Neural progenitor cell (in vitro differentiated cells): ENCODE data around the gene PRKCH. TPM values are rescaled to one million over a fixed set of nuclear protein-coding genes. Genes with fewer than 3 reads are reported as not detected.

Experiments
- DNase-seq: peaks from one replicate; pipeline ENCODE4 v3.0.0-alpha.2; 2016; ENCODE audit warnings: low spot score
- H2AFZ ChIP-seq: fragments of 200-600 bp; sonication (generic); replicated peaks from 2 replicates; pipeline ENCODE4 v1.6.1; 2016; ENCODE audit warnings: antibody characterized with exemption
- H3F3A ChIP-seq: fragments of 200-600 bp; sonication (generic); 2 replicates; pipeline ENCODE4 v1.6.1; 2016; ENCODE audit warnings: antibody characterized with exemption, low read depth
- H3K27ac ChIP-seq: fragments of 200-600 bp; sonication (generic); 2 replicates; pipeline ENCODE4 v1.5.1; 2016; ENCODE audit warnings: mild to moderate bottlenecking
- H3K27me3 ChIP-seq: fragments of 200-600 bp; sonication (generic); 2 replicates; pipeline ENCODE4 v1.6.1; 2016; ENCODE audit warnings: mild to moderate bottlenecking, moderate library complexity
- H3K36me3 ChIP-seq: fragments of 200-600 bp; sonication (generic); 2 replicates; pipeline ENCODE4 v1.5.1; 2016
- H3K4me1 ChIP-seq: fragments of 200-600 bp; sonication (generic); 2 replicates; pipeline ENCODE4 v1.6.1; 2016; ENCODE audit warnings: mixed run types
- H3K4me2 ChIP-seq: fragments of 200-600 bp; sonication (generic); 2 replicates; pipeline ENCODE4 v1.6.1; 2016
- H3K4me3 ChIP-seq: fragments of 200-600 bp; sonication (generic); 2 replicates; pipeline ENCODE4 v1.5.1; 2016
- H3K79me2 ChIP-seq: fragments of 200-600 bp; sonication (generic); 2 replicates; pipeline ENCODE4 v1.6.1; 2016; ENCODE audit warnings: low read depth
- H3K9ac ChIP-seq: fragments of 200-600 bp; sonication (generic); 2 replicates; pipeline ENCODE4 v1.6.1; 2016
- H3K9me3 ChIP-seq: fragments of 200-600 bp; sonication (generic); 2 replicates; pipeline ENCODE4 v1.5.1; 2016; ENCODE audit warnings: low read depth
- H4K20me1 ChIP-seq: fragments of 200-600 bp; sonication (generic); 2 replicates; pipeline ENCODE4 v1.6.1; 2016; ENCODE audit warnings: low read depth
- H3K27ac Mint-ChIP-seq: 3 replicates; pipeline ENCODE4 v1.8.0; 2021; ENCODE audit warnings: mixed read lengths
- H3K27me3 Mint-ChIP-seq: 2 replicates; pipeline ENCODE4 v1.8.0; 2022; ENCODE audit warnings: low read depth, mild to moderate bottlenecking, inconsistent platforms, moderate library complexity, mixed read lengths; ENCODE audit not compliant: insufficient read depth
- H3K36me3 Mint-ChIP-seq: 3 replicates; pipeline ENCODE4 v1.8.0; 2021; ENCODE audit warnings: mixed read lengths
- H3K4me1 Mint-ChIP-seq: 3 replicates; pipeline ENCODE4 v1.8.0; 2021; ENCODE audit warnings: mixed read lengths
- H3K4me3 Mint-ChIP-seq: 3 replicates; pipeline ENCODE4 v1.8.0; 2021; ENCODE audit warnings: mild to moderate bottlenecking, moderate library complexity, mixed read lengths
- H3K9me3 Mint-ChIP-seq: 3 replicates; pipeline ENCODE4 v1.8.0; 2020; ENCODE audit warnings: mixed read lengths
- EZH2 ChIP-seq: fragments of 200-600 bp; sonication (generic); IDR thresholded peaks from 2 replicates; pipeline ENCODE4 v1.6.1; 2017; ENCODE audit warnings: antibody characterized with exemption, mild to moderate bottlenecking, moderate library complexity
- EZH2phosphoT487 ChIP-seq: fragments of 200-600 bp; sonication (generic); IDR thresholded peaks from 2 replicates; pipeline ENCODE4 v1.6.1; 2017; ENCODE audit warnings: antibody characterized with exemption
- total RNA-seq: library from RNA; depleted of rRNA; stranded (reverse); fragments of >200 nt; gene quantifications from 2 replicates; pipeline ENCODE4 v1.2.3, GENCODE V29; 2015; ENCODE audit warnings: low replicate concordance
- TF ChIP-seq, protein P1 (sequence below): fragments of 200-600 bp; sonication (generic); IDR thresholded peaks from 2 replicates; pipeline ENCODE4 v1.5.1; 2017; ENCODE audit warnings: antibody characterized with exemption, mild to moderate bottlenecking

The PRKCH gene
- total RNA-seq, 1 donor from 2014 or later, result 1.3 TPM

DNA sequence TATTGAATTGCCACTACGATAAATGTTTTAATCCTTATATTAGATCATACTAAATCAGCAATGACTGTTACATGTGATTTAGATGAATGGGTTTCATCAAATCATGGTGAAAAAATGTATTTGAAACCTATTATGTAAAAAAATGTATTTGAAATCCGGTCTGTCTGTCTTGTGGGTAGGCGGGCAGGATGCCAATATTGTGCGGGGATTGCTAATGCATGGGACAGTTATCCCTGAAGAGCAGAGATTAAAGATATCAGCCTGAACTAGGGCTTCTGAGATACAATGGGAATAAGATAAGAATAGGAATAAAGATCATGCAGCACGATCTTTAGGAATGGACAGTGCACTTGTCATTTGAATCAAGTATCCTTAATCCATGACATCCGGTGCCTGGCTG lies 134.0 kb downstream of the PRKCH start:
- H3K36me3 ChIP-seq, result no peaks in the 10 kb centered on the region
- Mint-ChIP-seq H3K36me3 (no peaks in the 10 kb centered on the region), H3K4me1 (peaks cover 6% of the 10 kb centered on the region), H3K27me3 (peaks cover 3% of the 10 kb centered on the region), H3K27ac (no peak overlapping the region), H3K9me3 (no peaks in the 10 kb centered on the region), H3K4me3 (no peak overlapping the region)
- H3K4me3 ChIP-seq, result no peak overlapping the region
- H3K27ac ChIP-seq, result no peak overlapping the region
- no peak overlapping the region for H3K4me2 ChIP-seq
- no peaks in the 10 kb centered on the region for H3K9me3 ChIP-seq
- TF ChIP-seq EZH2phosphoT487 (no peak), EZH2 (no peak)
- TF ChIP-seq, protein P1, sequence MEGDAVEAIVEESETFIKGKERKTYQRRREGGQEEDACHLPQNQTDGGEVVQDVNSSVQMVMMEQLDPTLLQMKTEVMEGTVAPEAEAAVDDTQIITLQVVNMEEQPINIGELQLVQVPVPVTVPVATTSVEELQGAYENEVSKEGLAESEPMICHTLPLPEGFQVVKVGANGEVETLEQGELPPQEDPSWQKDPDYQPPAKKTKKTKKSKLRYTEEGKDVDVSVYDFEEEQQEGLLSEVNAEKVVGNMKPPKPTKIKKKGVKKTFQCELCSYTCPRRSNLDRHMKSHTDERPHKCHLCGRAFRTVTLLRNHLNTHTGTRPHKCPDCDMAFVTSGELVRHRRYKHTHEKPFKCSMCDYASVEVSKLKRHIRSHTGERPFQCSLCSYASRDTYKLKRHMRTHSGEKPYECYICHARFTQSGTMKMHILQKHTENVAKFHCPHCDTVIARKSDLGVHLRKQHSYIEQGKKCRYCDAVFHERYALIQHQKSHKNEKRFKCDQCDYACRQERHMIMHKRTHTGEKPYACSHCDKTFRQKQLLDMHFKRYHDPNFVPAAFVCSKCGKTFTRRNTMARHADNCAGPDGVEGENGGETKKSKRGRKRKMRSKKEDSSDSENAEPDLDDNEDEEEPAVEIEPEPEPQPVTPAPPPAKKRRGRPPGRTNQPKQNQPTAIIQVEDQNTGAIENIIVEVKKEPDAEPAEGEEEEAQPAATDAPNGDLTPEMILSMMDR, result no peak
- H2AFZ ChIP-seq, result no peak overlapping the region
- H3F3A ChIP-seq, result no peaks in the 10 kb centered on the region
- H4K20me1 ChIP-seq, result no peaks in the 10 kb centered on the region
- H3K9ac ChIP-seq, result no peak overlapping the region
- peaks cover 14% of the 10 kb centered on the region for H3K4me1 ChIP-seq
- no peaks in the 10 kb centered on the region for H3K27me3 ChIP-seq
- no peak for DNase-seq
- no peaks in the 10 kb centered on the region for H3K79me2 ChIP-seq

DNA sequence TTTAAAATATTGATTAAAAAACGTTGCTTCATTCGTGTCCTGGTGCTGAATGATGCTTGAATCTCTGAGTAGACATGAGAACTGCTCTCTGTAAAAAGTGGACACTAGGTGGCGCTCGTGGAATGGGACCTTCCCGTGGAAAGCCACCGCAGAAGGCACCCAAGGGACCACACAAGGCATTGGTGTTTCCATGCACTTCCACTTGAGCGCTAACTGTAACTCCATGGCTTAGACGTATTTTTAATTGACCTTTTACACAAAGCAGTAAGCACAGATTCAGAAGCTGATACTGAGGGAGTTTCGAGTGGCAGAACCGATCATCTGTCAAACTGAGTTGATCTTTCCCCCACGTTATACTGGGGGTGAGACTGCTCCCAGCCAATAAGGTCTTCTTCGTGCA lies 135.3 kb downstream of the PRKCH start:
- no peak for TF ChIP-seq EZH2
- TF ChIP-seq, protein P1, result peak; percentile 87
- Histone ChIP-seq H3K79me2 (no peaks in the 10 kb centered on the region), H3K9me3 (no peaks in the 10 kb centered on the region), H3K27ac (no peak overlapping the region), H3K4me1 (peaks cover 8% of the 10 kb centered on the region), H3K36me3 (no peaks in the 10 kb centered on the region), H3K4me2 (no peak overlapping the region), H3F3A (no peaks in the 10 kb centered on the region), H2AFZ (no peak overlapping the region), H4K20me1 (no peaks in the 10 kb centered on the region), H3K4me3 (no peak overlapping the region), H3K9ac (no peak overlapping the region), H3K27me3 (no peaks in the 10 kb centered on the region)
- Mint-ChIP-seq H3K9me3 (no peaks in the 10 kb centered on the region), H3K36me3 (no peaks in the 10 kb centered on the region), H3K4me3 (no peak overlapping the region), H3K27me3 (peaks cover 5% of the 10 kb centered on the region), H3K27ac (no peak overlapping the region), H3K4me1 (peaks cover 2% of the 10 kb centered on the region)
- DNase-seq, result peak; percentile 85

DNA sequence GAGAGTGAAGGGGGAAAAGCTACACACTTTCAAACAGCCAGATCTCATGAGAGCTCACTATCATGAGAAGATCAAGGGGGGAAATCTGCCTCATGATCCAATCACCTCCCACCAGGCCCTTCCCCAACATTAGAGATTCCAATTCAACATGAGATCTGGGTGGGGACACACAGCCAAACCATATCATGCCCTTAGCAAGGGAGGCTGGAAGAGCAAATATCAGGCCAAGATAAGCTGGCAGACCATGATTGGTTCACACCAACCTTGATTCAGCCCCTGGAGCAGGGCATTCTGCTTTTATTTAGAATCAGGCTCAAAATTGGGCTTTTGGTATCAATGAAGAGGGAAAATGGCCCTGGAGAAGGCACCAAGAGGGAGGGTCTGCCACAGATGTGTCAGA lies 137.4 kb downstream of the PRKCH start:
- no peak overlapping the region for H3K27ac ChIP-seq

More for the DNA sequence above, 137.4 kb downstream of the PRKCH start:
- Histone ChIP-seq H3F3A (no peaks in the 10 kb centered on the region), H3K79me2 (no peaks in the 10 kb centered on the region), H3K4me3 (no peak overlapping the region), H3K4me1 (no peaks in the 10 kb centered on the region), H3K27me3 (no peaks in the 10 kb centered on the region), H3K4me2 (no peak overlapping the region), H3K9me3 (no peaks in the 10 kb centered on the region), H3K36me3 (no peaks in the 10 kb centered on the region), H2AFZ (no peak overlapping the region), H3K9ac (no peak overlapping the region), H4K20me1 (no peaks in the 10 kb centered on the region)
- Mint-ChIP-seq H3K27ac (no peak overlapping the region), H3K4me1 (peaks cover 7% of the 10 kb centered on the region), H3K9me3 (no peaks in the 10 kb centered on the region), H3K27me3 (peaks cover 5% of the 10 kb centered on the region), H3K4me3 (no peak overlapping the region), H3K36me3 (no peaks in the 10 kb centered on the region)
- no peak for DNase-seq
- TF ChIP-seq, protein P1, result no peak
- no peak for TF ChIP-seq EZH2
- no peak for TF ChIP-seq EZH2phosphoT487
